HepG2 (cell line): ENCODE data around the gene CDC42BPG. TPM values are rescaled to one million over a fixed set of nuclear protein-coding genes. Genes with fewer than 3 reads are reported as not detected.

Experiments
- ATF7 ChIP-seq, 2 experiments: fragments of 450-650 bp in 1 of 2; sonication (generic) in 1 of 2; formaldehyde crosslinking in 1 of 2; IDR thresholded peaks; 2 replicates each; pipeline versions ENCODE4 v1.4.0 to v1.6.1; 2016 to 2020; ENCODE audit warnings: antibody characterized with exemption in 1 of 2, mild to moderate bottlenecking in 1 of 2, missing genetic modification reagents in 1 of 2
- BCL6 ChIP-seq: IDR thresholded peaks from 2 replicates; pipeline ENCODE4 v1.6.1; 2016; ENCODE audit warnings: missing genetic modification reagents, missing compliant biosample characterization
- FOXO1 ChIP-seq: sonication (generic); formaldehyde crosslinking; IDR thresholded peaks from 2 replicates; pipeline ENCODE4 v1.4.0; 2020; ENCODE audit warnings: missing genetic modification reagents
- HMG20A ChIP-seq: IDR thresholded peaks from 2 replicates; pipeline ENCODE4 v1.6.1; 2016; ENCODE audit warnings: borderline replicate concordance
- IRF2 ChIP-seq: IDR thresholded peaks from 2 replicates; pipeline ENCODE4 v1.6.1; 2018; ENCODE audit warnings: missing genetic modification reagents, missing compliant biosample characterization
- NBN ChIP-seq: fragments of 450-650 bp; conservative IDR thresholded peaks from 2 replicates; pipeline ENCODE4 v1.6.1; 2017
- NCOA1 ChIP-seq: sonication (generic); formaldehyde crosslinking; IDR thresholded peaks from 2 replicates; pipeline ENCODE4 v1.9.0; 2021; ENCODE audit warnings: missing genetic modification reagents
- NONO ChIP-seq, 2 experiments: fragments of 450-650 bp in 1 of 2; sonication (generic) in 1 of 2; formaldehyde crosslinking in 1 of 2; IDR thresholded peaks in 1 of 2; conservative IDR thresholded peaks in 1 of 2; 2 replicates each; pipeline versions ENCODE4 v1.6.1 to v1.8.0; 2017 to 2022; ENCODE audit warnings: mild to moderate bottlenecking in 1 of 2, missing genetic modification reagents in 1 of 2, moderate library complexity in 1 of 2
- PHF8 ChIP-seq: sonication (generic); formaldehyde crosslinking; IDR thresholded peaks from 2 replicates; pipeline ENCODE4 v1.5.0; 2020; ENCODE audit warnings: missing genetic modification reagents
- RFX5 ChIP-seq: IDR thresholded peaks from 2 replicates; pipeline ENCODE4 v1.6.1; 2011; ENCODE audit warnings: low read depth, low read length, improper control_type of control experiment
- RXRA ChIP-seq: sonication (generic); formaldehyde crosslinking; IDR thresholded peaks from 2 replicates; pipeline ENCODE4 v1.5.1; 2020; ENCODE audit warnings: missing genetic modification reagents
- SIN3B ChIP-seq: fragments of 150-350 bp; IDR thresholded peaks from 2 replicates; pipeline ENCODE4 v1.6.1; 2014; ENCODE audit warnings: low read length
- SMARCC2 ChIP-seq: fragments of 450-650 bp; IDR thresholded peaks from 2 replicates; pipeline ENCODE4 v1.6.1; 2017; ENCODE audit warnings: antibody characterized with exemption, mild to moderate bottlenecking
- SP140L ChIP-seq: sonication (generic); formaldehyde crosslinking; IDR thresholded peaks from 2 replicates; pipeline ENCODE4 v1.4.0; 2020; ENCODE audit warnings: missing genetic modification reagents, borderline replicate concordance
- TEAD3 ChIP-seq: optimal IDR thresholded peaks from 2 replicates; pipeline ENCODE3; 2016; ENCODE audit warnings: borderline replicate concordance
- XBP1 ChIP-seq: sonication (generic); formaldehyde crosslinking; IDR thresholded peaks from 2 replicates; pipeline ENCODE4 v1.5.0; 2020; ENCODE audit warnings: missing genetic modification reagents
- ZBTB33 ChIP-seq: sonication (generic); formaldehyde crosslinking; IDR thresholded peaks from 2 replicates; pipeline ENCODE4 v1.4.0; 2020; ENCODE audit warnings: missing genetic modification reagents
- ZNF234 ChIP-seq: sonication (generic); formaldehyde crosslinking; conservative IDR thresholded peaks from 2 replicates; pipeline ENCODE4 v1.5.1; 2020; ENCODE audit warnings: mild to moderate bottlenecking, missing genetic modification reagents
- ZNF256 ChIP-seq: sonication (generic); formaldehyde crosslinking; conservative IDR thresholded peaks from 2 replicates; pipeline ENCODE4 v1.4.0; 2020; ENCODE audit warnings: missing genetic modification reagents
- ZNF263 ChIP-seq: sonication (generic); formaldehyde crosslinking; IDR thresholded peaks from 2 replicates; pipeline ENCODE4 v1.4.0; 2020; ENCODE audit warnings: missing genetic modification reagents
- ZNF292 ChIP-seq: sonication (generic); formaldehyde crosslinking; IDR thresholded peaks from 2 replicates; pipeline ENCODE4 v1.8.1; 2022; ENCODE audit warnings: mild to moderate bottlenecking, low read depth, missing genetic modification reagents, borderline replicate concordance
- ZNF33B ChIP-seq: sonication (generic); formaldehyde crosslinking; IDR thresholded peaks from 2 replicates; pipeline ENCODE4 v1.5.1; 2020; ENCODE audit warnings: mild to moderate bottlenecking, missing genetic modification reagents
- ZNF446 ChIP-seq: sonication (generic); formaldehyde crosslinking; IDR thresholded peaks from 2 replicates; pipeline ENCODE4 v1.5.0; 2020; ENCODE audit warnings: mild to moderate bottlenecking, missing genetic modification reagents
- ZNF503 ChIP-seq: sonication (generic); formaldehyde crosslinking; IDR thresholded peaks from 2 replicates; pipeline ENCODE4 v1.4.0; 2020; ENCODE audit warnings: missing genetic modification reagents
- ZNF512 ChIP-seq: sonication (generic); formaldehyde crosslinking; IDR thresholded peaks from 2 replicates; pipeline ENCODE4 v1.4.0; 2020; ENCODE audit warnings: mild to moderate bottlenecking, missing genetic modification reagents
- ZNF569 ChIP-seq: sonication (generic); formaldehyde crosslinking; IDR thresholded peaks from 2 replicates; pipeline ENCODE4 v1.5.0; 2020; ENCODE audit warnings: mild to moderate bottlenecking, missing genetic modification reagents, moderate library complexity, borderline replicate concordance
- ZNF75D ChIP-seq: sonication (generic); formaldehyde crosslinking; IDR thresholded peaks from 2 replicates; pipeline ENCODE4 v1.8.1; 2023; ENCODE audit warnings: missing genetic modification reagents, mild to moderate bottlenecking, borderline replicate concordance
- polyA plus RNA-seq, 8 experiments: library from polyadenylated mRNA; depleted of rRNA in 3 of 8; stranded (reverse) in 7 of 8; unstranded in 1 of 8; fragments of >200 nt; fragmentation: Illumina TruSeq in 4 of 8; extraction: Trizol in 4 of 8; gene quantifications; 2 replicates each; pipeline versions ENCODE4 v1.2.1 to v1.2.3, GENCODE V29; 2011 to 2016; ENCODE audit warnings: low read depth in 4 of 8, missing spikeins in 1 of 8, mixed read lengths in 1 of 8; ENCODE audit not compliant: insufficient read depth in 1 of 8
- total RNA-seq, 5 experiments: library from RNA; depleted of rRNA; stranded (reverse); fragments of >200 nt; fragmentation: Illumina TruSeq; extraction: Trizol; gene quantifications; 2 replicates each; pipeline ENCODE4 v1.2.3, GENCODE V29; 2016; ENCODE audit warnings: low read depth in 1 of 5

The CDC42BPG gene
- total and polyA plus RNA-seq, 2 of the 13 experiments (the other 11 are each of a cell fraction or from before 2014, with no cell fraction given), result 0.55 to 1.4 TPM

- no peak for TF ChIP-seq IRF2 (CRISPR knock-in tag)
- no peak for TF ChIP-seq ZNF503 (CRISPR knock-in tag)
- TF ChIP-seq SP140L (CRISPR knock-in tag), result no peak
- no peak for TF ChIP-seq ZNF75D
- TF ChIP-seq BCL6 (CRISPR knock-in tag), result peak; percentile 13; the same call in 1 of the 2 replicates
- no peak for TF ChIP-seq ZNF446 (CRISPR knock-in tag)
- TF ChIP-seq SMARCC2, result no peak
- no peak for TF ChIP-seq ZNF33B (CRISPR knock-in tag)
- TF ChIP-seq RFX5, result no peak
- TF ChIP-seq ZBTB33 (CRISPR knock-in tag), result 0 out of 2 replicates have a peak, but pooled peaks have one; percentile 25
- TF ChIP-seq ZNF569 (CRISPR knock-in tag), result no peak
- TF ChIP-seq PHF8, result no peak
- TF ChIP-seq ZNF234 (CRISPR knock-in tag), result no peak
- no peak for TF ChIP-seq XBP1 (CRISPR knock-in tag)
- peak; percentile 40; the same call in 1 of the 2 replicates for TF ChIP-seq RXRA
- no peak for TF ChIP-seq SIN3B
- TF ChIP-seq HMG20A (CRISPR knock-in tag), result no peak
- no peak for TF ChIP-seq TEAD3 (CRISPR knock-in tag)
- TF ChIP-seq NCOA1, result no peak
- TF ChIP-seq FOXO1 (CRISPR knock-in tag), result no peak
- no peak for TF ChIP-seq NBN
- no peak for TF ChIP-seq ZNF512 (CRISPR knock-in tag)
- TF ChIP-seq NONO (IDR thresholded peaks at IDR 0.05), result no peak
- no peak for TF ChIP-seq NONO (CRISPR knock-in tag; conservative IDR thresholded peaks at IDR 0.05)
- TF ChIP-seq ATF7 (IDR thresholded peaks at IDR 0.05), result no peak
- TF ChIP-seq ATF7 (CRISPR knock-in tag; IDR thresholded peaks at IDR 0.05), result no peak
- no peak for TF ChIP-seq ZNF292 (CRISPR knock-in tag)
- TF ChIP-seq ZNF256, result no peak
- TF ChIP-seq ZNF263 (CRISPR knock-in tag), result peak; percentile 95
Measured at GRCh38 chr11:64875369-64876228, 31.1 kb upstream of the CDC42BPG start (continued).
